Measurements from ENCODE around the gene PHEX.

Gene PHEX

DNA sequence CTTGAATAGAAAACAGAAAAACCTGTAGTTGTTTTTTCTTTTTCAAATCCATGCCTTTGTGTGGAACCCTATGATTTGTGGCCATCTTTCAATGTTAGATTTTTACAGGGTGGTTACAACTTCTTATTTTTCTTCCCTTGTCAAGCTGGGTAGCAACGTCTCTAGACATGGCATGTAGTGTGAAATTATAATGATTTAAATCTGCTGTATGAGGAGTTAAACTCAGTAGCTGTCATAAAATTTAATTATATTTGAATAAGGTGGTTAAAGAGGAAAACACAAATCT is 162.5 kb downstream of the PHEX start:
- WGBS, 2 experiments, result 80% methylated on average over 1 of the region's 1 CpG; no CpG with 5 or more reads in 1 of the 2 experiments

DNA sequence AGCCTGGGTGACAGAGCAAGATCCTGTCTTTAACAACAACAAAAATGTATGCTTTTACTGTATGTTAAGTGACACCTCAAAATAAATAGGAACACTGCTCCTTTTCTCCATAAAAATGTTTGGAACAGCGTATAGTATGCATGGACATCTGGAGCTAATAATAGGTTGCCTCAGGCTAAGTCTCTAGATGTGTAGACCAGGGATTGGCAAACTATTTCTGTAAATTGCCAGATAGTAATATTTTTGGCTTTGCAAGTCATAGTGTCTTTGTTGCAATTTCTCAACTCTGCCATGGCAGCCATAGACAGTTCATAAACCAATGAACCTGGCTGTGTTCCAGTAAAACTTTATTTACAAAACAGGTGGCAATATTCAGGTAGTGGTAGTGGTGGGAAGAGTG is 164.0 kb downstream of the PHEX start:
- Histone ChIP-seq H3K4me3 (ENCODE audit: insufficient read depth, low read depth, low read length) (no peak overlapping the region), H3K27me3 (ENCODE audit: control insufficient read depth, insufficient read depth, low read length, poor library complexity, severe bottlenecking) (no peaks in the 10 kb centered on the region), H3K9me3 (ENCODE audit: control insufficient read depth, low read length) (no peaks in the 10 kb centered on the region), H3K4me1 (ENCODE audit: control insufficient read depth, insufficient read depth, low read length) (no peaks in the 10 kb centered on the region), H3K27ac (ENCODE audit: insufficient read depth, low read depth, low read length, poor library complexity, severe bottlenecking) (no peak overlapping the region), H3K36me3 (ENCODE audit: control insufficient read depth, insufficient read depth, low read length) (no peaks in the 10 kb centered on the region)
- 100% methylated on average over 1 of the region's 1 CpG for WGBS, 2 experiments

More for the DNA sequence above, 162.5 kb downstream of the PHEX start:
- H3K9me3 ChIP-seq (ENCODE audit: control insufficient read depth, low read length), result no peaks in the 10 kb centered on the region
- no peaks in the 10 kb centered on the region for H3K27me3 ChIP-seq (ENCODE audit: control insufficient read depth, insufficient read depth, low read length, poor library complexity, severe bottlenecking)
- no peak overlapping the region for H3K4me3 ChIP-seq (ENCODE audit: insufficient read depth, low read depth, low read length)
- H3K27ac ChIP-seq (ENCODE audit: insufficient read depth, low read depth, low read length, poor library complexity, severe bottlenecking), result no peak overlapping the region
- H3K4me1 ChIP-seq (ENCODE audit: control insufficient read depth, insufficient read depth, low read length), result no peaks in the 10 kb centered on the region
- no peaks in the 10 kb centered on the region for H3K36me3 ChIP-seq (ENCODE audit: control insufficient read depth, insufficient read depth, low read length)

GRCh38 chrX:22202251-22202650 is 170.1 kb downstream of the PHEX start:
- no peaks in the 10 kb centered on the region for H3K36me3 ChIP-seq (ENCODE audit: control insufficient read depth, insufficient read depth, low read length)
- H3K4me3 ChIP-seq (ENCODE audit: insufficient read depth, low read depth, low read length), result no peak overlapping the region
- H3K27ac ChIP-seq (ENCODE audit: insufficient read depth, low read depth, low read length, poor library complexity, severe bottlenecking), result no peak overlapping the region
- H3K9me3 ChIP-seq (ENCODE audit: control insufficient read depth, low read length), result no peaks in the 10 kb centered on the region
- no peaks in the 10 kb centered on the region for H3K4me1 ChIP-seq (ENCODE audit: control insufficient read depth, insufficient read depth, low read length)
- no peaks in the 10 kb centered on the region for H3K27me3 ChIP-seq (ENCODE audit: control insufficient read depth, insufficient read depth, low read length, poor library complexity, severe bottlenecking)

GRCh38 chrX:22203186-22203585 is 171.1 kb downstream of the PHEX start:
- H3K27ac ChIP-seq (ENCODE audit: insufficient read depth, low read depth, low read length, poor library complexity, severe bottlenecking), result no peak overlapping the region
- no peaks in the 10 kb centered on the region for H3K9me3 ChIP-seq (ENCODE audit: control insufficient read depth, low read length)
- H3K4me1 ChIP-seq (ENCODE audit: control insufficient read depth, insufficient read depth, low read length), result no peaks in the 10 kb centered on the region
- no peak overlapping the region for H3K4me3 ChIP-seq (ENCODE audit: insufficient read depth, low read depth, low read length)
- no peaks in the 10 kb centered on the region for H3K36me3 ChIP-seq (ENCODE audit: control insufficient read depth, insufficient read depth, low read length)
- no peaks in the 10 kb centered on the region for H3K27me3 ChIP-seq (ENCODE audit: control insufficient read depth, insufficient read depth, low read length, poor library complexity, severe bottlenecking)

DNA sequence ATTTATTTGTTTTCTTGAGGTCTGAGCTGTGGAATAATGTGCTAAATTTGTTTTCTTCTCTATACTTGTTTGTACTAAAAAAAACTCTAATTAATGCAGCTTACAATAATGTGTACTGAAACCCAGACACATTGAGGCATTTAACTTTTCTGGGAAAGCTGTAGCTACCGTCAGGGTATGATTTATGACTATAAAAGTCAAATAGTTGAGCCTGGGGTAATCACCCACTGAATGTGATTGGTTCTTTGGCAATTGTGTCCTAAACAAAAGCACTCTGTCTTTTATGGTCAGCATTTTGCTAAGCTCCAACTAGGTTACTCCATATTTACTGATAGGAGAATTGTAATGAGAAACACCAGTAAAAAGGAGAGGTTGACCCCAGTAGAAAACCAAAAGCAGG is 174.7 kb downstream of the PHEX start:
- Histone ChIP-seq H3K4me3 (ENCODE audit: insufficient read depth, low read depth, low read length) (no peak overlapping the region), H3K27me3 (ENCODE audit: control insufficient read depth, insufficient read depth, low read length, poor library complexity, severe bottlenecking) (no peaks in the 10 kb centered on the region), H3K27ac (ENCODE audit: insufficient read depth, low read depth, low read length, poor library complexity, severe bottlenecking) (no peak overlapping the region), H3K36me3 (ENCODE audit: control insufficient read depth, insufficient read depth, low read length) (no peaks in the 10 kb centered on the region), H3K4me1 (ENCODE audit: control insufficient read depth, insufficient read depth, low read length) (no peaks in the 10 kb centered on the region), H3K9me3 (ENCODE audit: control insufficient read depth, low read length) (no peaks in the 10 kb centered on the region)
- WGBS, 2 experiments, result 67 to 94% methylated on average over 1 of the region's 1 CpG

- no peak overlapping the region for H3K27ac ChIP-seq (ENCODE audit: insufficient read depth, low read depth, low read length, poor library complexity, severe bottlenecking)
- H3K27me3 ChIP-seq (ENCODE audit: control insufficient read depth, insufficient read depth, low read length, poor library complexity, severe bottlenecking), result no peaks in the 10 kb centered on the region
- no peak overlapping the region for H3K4me3 ChIP-seq (ENCODE audit: insufficient read depth, low read depth, low read length)
- H3K36me3 ChIP-seq (ENCODE audit: control insufficient read depth, insufficient read depth, low read length), result no peaks in the 10 kb centered on the region
- 92 to 94% methylated on average over 2 of the region's 2 CpGs for WGBS, 2 experiments
- no peaks in the 10 kb centered on the region for H3K9me3 ChIP-seq (ENCODE audit: control insufficient read depth, low read length)
- H3K4me1 ChIP-seq (ENCODE audit: control insufficient read depth, insufficient read depth, low read length), result no peaks in the 10 kb centered on the region
Observed at GRCh38 chrX:22220941-22221340, 188.8 kb downstream of the PHEX start.

DNA sequence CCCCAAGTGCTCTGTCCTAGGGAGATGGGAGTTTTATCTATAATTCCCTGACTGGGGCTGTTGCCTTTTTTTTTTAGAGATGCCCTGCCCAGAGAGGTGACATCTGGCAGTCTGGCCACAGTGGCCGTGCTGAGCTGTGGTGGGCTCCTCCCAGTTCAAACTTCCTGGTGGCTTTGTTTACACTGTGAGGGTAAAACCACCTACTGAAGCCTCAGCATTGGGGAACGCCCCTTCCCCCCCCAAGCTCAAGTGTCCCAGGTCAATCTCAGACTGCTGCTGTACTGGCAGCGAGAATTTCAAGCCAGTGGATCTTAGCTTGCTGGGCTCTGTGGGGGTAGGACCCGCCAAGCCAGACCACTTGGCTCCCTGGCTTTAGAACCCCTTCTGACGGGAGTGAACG is 202.3 kb downstream of the PHEX start:
- WGBS, 2 experiments, result 80 to 82% methylated on average over 5 to 6 of the region's 6 CpGs
- no peak overlapping the region for H3K4me3 ChIP-seq (ENCODE audit: insufficient read depth, low read depth, low read length)
- no peaks in the 10 kb centered on the region for H3K4me1 ChIP-seq (ENCODE audit: control insufficient read depth, insufficient read depth, low read length)
- H3K27ac ChIP-seq (ENCODE audit: insufficient read depth, low read depth, low read length, poor library complexity, severe bottlenecking), result no peak overlapping the region
- no peaks in the 10 kb centered on the region for H3K27me3 ChIP-seq (ENCODE audit: control insufficient read depth, insufficient read depth, low read length, poor library complexity, severe bottlenecking)
- no peaks in the 10 kb centered on the region for H3K9me3 ChIP-seq (ENCODE audit: control insufficient read depth, low read length)
- no peaks in the 10 kb centered on the region for H3K36me3 ChIP-seq (ENCODE audit: control insufficient read depth, insufficient read depth, low read length)

GRCh38 chrX:22237479-22237878 is 205.4 kb downstream of the PHEX start:
- H3K4me3 ChIP-seq (ENCODE audit: insufficient read depth, low read depth, low read length), result no peak overlapping the region
- H3K36me3 ChIP-seq (ENCODE audit: control insufficient read depth, insufficient read depth, low read length), result no peaks in the 10 kb centered on the region
- no peaks in the 10 kb centered on the region for H3K9me3 ChIP-seq (ENCODE audit: control insufficient read depth, low read length)
- no peak overlapping the region for H3K27ac ChIP-seq (ENCODE audit: insufficient read depth, low read depth, low read length, poor library complexity, severe bottlenecking)
- WGBS, 2 experiments, result 87 to 97% methylated on average over 2 of the region's 2 CpGs
- no peaks in the 10 kb centered on the region for H3K4me1 ChIP-seq (ENCODE audit: control insufficient read depth, insufficient read depth, low read length)
- no peaks in the 10 kb centered on the region for H3K27me3 ChIP-seq (ENCODE audit: control insufficient read depth, insufficient read depth, low read length, poor library complexity, severe bottlenecking)

DNA sequence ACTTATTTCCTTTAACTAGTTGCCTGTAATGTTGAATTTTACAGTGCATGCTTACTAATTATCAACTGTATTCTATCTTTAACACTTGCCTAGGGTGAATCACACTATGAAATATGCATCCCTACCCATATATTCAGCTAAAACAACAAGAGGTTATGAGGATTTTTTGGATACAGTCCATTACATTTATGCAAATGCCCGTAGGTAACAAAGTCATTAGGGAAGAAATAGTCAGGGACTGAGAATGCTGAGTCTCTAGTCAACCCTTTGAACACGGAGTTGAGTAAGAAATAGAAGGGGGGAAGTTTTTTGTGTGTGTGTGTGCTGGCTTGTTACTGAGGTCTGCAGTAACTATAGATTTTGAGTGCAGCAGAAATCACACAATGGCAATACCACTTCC is 214.5 kb downstream of the PHEX start:
- WGBS, 2 experiments, result 81 to 86% methylated on average over 2 of the region's 2 CpGs
- Histone ChIP-seq H3K4me3 (ENCODE audit: insufficient read depth, low read depth, low read length) (no peak overlapping the region), H3K9me3 (ENCODE audit: control insufficient read depth, low read length) (no peaks in the 10 kb centered on the region), H3K27me3 (ENCODE audit: control insufficient read depth, insufficient read depth, low read length, poor library complexity, severe bottlenecking) (no peaks in the 10 kb centered on the region), H3K27ac (ENCODE audit: insufficient read depth, low read depth, low read length, poor library complexity, severe bottlenecking) (no peak overlapping the region), H3K36me3 (ENCODE audit: control insufficient read depth, insufficient read depth, low read length) (no peaks in the 10 kb centered on the region), H3K4me1 (ENCODE audit: control insufficient read depth, insufficient read depth, low read length) (no peaks in the 10 kb centered on the region)

- Histone ChIP-seq H3K4me3 (ENCODE audit: insufficient read depth, low read depth, low read length) (no peak overlapping the region), H3K36me3 (ENCODE audit: control insufficient read depth, insufficient read depth, low read length) (no peaks in the 10 kb centered on the region), H3K4me1 (ENCODE audit: control insufficient read depth, insufficient read depth, low read length) (no peaks in the 10 kb centered on the region), H3K27ac (ENCODE audit: insufficient read depth, low read depth, low read length, poor library complexity, severe bottlenecking) (no peak overlapping the region), H3K27me3 (ENCODE audit: control insufficient read depth, insufficient read depth, low read length, poor library complexity, severe bottlenecking) (no peaks in the 10 kb centered on the region), H3K9me3 (ENCODE audit: control insufficient read depth, low read length) (no peaks in the 10 kb centered on the region)
- no CpG with 5 or more reads among the region's 1 CpG for WGBS, 2 experiments
Observed at GRCh38 chrX:22247169-22247568, 215.0 kb downstream of the PHEX start.

DNA sequence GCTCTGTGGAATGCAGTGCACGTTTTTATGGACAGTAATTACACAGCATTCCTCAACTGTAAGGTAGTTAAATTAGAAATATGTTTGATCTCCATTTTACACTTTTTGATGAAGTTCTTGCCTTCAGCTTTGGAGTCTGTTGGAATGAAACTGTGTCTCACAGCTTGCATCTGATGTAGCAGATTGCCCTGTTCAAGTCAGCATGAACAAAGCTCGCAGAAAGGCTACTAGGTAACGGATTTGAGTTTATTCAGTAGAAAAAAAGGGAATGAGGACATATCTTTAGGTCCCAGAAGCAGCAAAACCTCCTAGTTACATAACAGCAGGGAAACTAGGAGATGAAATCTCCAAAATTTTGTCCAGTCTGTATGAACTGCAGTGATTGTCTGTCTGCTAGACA is 216.3 kb downstream of the PHEX start:
- H3K4me1 ChIP-seq (ENCODE audit: control insufficient read depth, insufficient read depth, low read length), result no peaks in the 10 kb centered on the region
- WGBS, 2 experiments, result 90 to 94% methylated on average over 2 to 3 of the region's 3 CpGs
- no peaks in the 10 kb centered on the region for H3K27me3 ChIP-seq (ENCODE audit: control insufficient read depth, insufficient read depth, low read length, poor library complexity, severe bottlenecking)
- no peaks in the 10 kb centered on the region for H3K36me3 ChIP-seq (ENCODE audit: control insufficient read depth, insufficient read depth, low read length)
- H3K9me3 ChIP-seq (ENCODE audit: control insufficient read depth, low read length), result no peaks in the 10 kb centered on the region
- no peak overlapping the region for H3K27ac ChIP-seq (ENCODE audit: insufficient read depth, low read depth, low read length, poor library complexity, severe bottlenecking)
- H3K4me3 ChIP-seq (ENCODE audit: insufficient read depth, low read depth, low read length), result no peak overlapping the region
